22Rv1 (cell line): ENCODE measurements around the gene PCDH10.

Experiments used
- H3K27ac ChIP-seq: fragments of 450-650 bp; 2 replicates; pipeline ENCODE4 v1.5.1; 2017
- ZFX ChIP-seq: fragments of 450-650 bp; IDR thresholded peaks from 2 replicates; pipeline ENCODE4 v1.6.1; 2017; ENCODE audit warnings: antibody characterized with exemption, borderline replicate concordance
- TF ChIP-seq, protein P1 (sequence below): fragments of 450-650 bp; IDR thresholded peaks from 2 replicates; pipeline ENCODE4 v1.5.1; 2017; ENCODE audit warnings: mild to moderate bottlenecking

The PCDH10 gene

DNA sequence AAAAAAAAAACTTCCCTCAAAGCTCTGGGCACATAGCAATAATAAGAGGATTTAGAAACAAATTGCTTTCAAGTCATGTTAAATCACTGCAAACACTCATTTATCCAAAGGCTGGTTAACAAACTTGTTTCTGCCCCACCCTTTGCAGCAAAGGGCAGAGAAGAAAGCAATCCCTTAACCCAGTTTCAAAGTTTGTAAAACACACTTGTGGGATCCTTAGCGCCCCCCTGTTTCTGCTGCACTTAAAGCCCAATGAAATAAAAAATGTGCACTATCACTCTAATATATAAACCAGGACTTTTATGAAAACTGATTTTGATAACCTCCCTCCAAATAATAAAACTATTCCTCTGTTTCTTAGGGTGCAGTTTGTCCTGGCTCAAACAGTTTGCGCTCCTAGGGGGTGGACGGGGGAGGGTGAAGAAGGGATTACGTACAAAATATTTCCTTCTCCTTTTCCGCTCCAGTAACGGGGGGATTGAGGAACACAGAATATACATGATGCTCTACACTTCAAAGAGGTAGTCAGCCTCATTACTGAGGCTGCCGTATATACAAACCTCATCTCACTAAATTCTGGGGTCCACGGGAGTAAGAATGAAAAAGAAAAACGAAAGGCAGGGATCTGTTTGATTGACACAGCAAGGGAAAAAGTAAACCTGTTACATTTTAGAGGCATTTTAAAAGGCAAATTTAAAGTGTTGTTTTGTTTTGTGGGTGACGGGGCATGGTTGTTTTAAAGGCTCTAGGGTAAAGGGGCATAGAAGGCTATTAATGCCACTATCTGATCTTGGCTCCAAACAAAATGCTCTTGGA, 3.1 kb upstream of the PCDH10 start:
- TF ChIP-seq, protein P1, sequence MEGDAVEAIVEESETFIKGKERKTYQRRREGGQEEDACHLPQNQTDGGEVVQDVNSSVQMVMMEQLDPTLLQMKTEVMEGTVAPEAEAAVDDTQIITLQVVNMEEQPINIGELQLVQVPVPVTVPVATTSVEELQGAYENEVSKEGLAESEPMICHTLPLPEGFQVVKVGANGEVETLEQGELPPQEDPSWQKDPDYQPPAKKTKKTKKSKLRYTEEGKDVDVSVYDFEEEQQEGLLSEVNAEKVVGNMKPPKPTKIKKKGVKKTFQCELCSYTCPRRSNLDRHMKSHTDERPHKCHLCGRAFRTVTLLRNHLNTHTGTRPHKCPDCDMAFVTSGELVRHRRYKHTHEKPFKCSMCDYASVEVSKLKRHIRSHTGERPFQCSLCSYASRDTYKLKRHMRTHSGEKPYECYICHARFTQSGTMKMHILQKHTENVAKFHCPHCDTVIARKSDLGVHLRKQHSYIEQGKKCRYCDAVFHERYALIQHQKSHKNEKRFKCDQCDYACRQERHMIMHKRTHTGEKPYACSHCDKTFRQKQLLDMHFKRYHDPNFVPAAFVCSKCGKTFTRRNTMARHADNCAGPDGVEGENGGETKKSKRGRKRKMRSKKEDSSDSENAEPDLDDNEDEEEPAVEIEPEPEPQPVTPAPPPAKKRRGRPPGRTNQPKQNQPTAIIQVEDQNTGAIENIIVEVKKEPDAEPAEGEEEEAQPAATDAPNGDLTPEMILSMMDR, result no peak
- TF ChIP-seq ZFX, result no peak
- H3K27ac ChIP-seq, result no peak overlapping the region

DNA sequence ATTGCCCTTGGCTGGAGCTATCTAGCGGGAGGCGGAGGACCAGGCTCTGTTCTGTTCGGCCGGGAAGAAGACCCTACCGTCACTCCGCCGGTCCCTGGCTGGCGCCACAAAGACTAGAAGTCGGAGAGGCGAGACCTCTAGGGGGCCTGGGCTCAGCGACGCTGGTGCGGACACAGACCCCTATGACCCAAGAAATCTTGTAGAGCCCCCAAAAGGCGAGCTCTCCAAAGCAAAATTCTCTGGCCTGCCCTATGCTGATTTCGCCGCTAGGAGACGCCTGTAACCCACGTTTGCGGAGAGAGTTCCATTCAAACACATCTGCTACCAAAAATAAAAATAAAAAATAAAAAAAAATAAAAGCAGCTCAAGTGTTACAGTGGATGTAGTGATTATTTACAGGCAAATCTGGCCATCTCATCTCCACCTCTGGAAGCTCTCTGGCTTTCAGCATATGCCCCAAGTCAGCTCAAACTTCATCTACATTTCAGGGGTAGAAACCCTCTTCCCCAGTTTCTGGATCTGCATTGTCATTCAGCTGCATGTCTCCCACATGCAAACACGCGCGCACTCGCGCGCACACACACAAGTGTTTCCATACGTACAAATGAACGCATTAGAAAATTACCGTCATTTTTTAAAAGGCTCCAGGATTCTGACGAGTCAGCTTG, 2.4 kb upstream of the PCDH10 start:
- TF ChIP-seq, protein P1, result peak; percentile 95
- no peak for TF ChIP-seq ZFX
- H3K27ac ChIP-seq, result peak overlapping the region; percentile 63

DNA sequence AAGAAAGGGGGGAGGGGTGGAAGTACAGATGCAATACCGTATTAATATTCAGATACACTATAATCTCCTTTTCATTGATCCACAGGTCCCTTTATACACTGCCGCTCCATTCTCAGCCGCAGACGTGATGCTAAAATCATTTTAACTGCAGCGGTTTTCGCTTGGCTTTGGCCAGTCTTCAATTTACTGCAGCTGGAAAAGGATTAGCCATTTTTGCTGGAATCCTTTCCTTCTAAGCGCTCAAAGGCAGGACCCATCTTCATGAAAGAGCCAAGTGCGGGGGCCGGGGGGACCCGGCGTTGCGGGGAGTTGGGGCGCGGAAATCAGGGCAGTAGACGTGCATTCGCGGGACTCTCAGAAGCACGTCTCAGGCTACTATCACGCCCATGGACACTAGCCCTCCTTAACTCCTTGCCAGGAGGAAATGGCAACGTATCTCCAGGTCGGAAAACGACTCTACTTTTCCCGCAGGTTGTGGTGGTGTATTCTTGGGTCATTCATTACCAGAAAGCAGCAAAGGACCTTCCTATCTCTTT, 1.7 kb upstream of the PCDH10 start:
- no peak for TF ChIP-seq ZFX
- TF ChIP-seq, protein P1, result no peak
- H3K27ac ChIP-seq, result peak overlapping the region; percentile 63

DNA sequence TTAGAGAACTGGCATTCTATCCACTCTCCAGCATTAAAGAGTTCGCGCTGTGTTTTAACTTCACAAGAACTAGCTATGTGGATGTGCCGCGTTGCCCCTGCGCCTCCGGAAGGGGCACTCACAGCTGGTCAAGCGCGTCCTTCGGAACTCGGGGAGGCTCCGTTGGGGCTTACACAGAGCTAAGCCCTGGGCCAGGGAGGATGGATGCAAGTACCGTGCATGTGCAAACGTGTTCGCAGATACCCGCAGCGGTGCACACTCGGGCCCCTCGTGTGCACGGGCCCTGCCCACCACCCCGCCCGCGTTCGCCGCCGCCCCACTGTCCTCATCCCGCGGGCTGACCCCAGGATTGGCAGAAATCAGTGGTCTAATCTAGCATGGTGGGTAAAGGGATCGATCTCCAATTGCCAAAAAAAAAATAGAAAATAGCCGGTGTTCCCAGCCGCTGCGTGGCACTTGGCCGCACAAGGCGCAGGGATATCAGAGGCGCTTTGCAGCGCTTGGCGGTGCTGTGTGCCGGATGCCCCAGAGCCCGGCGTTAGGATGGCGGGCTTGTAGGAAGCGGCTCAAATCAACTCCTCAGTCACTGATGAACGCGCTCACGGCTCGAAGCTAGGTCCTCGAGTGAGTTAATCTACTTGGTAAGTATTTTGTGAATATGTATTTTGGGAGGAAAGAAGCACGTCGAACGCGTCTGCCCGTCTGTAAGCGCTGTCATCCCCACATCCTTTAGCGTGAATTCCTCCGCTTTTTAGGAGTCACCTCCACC, 989 bp upstream of the PCDH10 start:
- H3K27ac ChIP-seq, result peak overlapping the region; percentile 63
- TF ChIP-seq, protein P1, result peak; percentile 30
- no peak for TF ChIP-seq ZFX

DNA sequence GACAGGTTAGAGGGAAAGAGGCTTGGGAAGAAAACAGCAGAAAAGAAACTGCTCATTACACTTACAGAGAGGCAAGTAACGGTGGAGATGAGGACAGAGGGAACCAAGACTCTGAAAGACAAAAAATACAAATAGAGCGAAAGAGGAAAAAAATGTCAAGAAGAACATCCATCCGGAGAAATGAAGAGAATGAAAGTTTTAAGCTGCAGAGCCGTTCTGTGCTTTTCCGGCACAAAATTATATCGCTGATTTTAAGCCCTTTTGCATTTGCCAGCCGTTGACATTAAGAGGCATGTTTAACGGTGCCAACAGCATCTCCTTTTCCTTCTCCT, 236 bp downstream of the PCDH10 start:
- TF ChIP-seq, protein P1, result no peak
- TF ChIP-seq ZFX, result no peak
- peak overlapping the region; percentile 63; the same call in 1 of the 2 replicates for H3K27ac ChIP-seq

DNA sequence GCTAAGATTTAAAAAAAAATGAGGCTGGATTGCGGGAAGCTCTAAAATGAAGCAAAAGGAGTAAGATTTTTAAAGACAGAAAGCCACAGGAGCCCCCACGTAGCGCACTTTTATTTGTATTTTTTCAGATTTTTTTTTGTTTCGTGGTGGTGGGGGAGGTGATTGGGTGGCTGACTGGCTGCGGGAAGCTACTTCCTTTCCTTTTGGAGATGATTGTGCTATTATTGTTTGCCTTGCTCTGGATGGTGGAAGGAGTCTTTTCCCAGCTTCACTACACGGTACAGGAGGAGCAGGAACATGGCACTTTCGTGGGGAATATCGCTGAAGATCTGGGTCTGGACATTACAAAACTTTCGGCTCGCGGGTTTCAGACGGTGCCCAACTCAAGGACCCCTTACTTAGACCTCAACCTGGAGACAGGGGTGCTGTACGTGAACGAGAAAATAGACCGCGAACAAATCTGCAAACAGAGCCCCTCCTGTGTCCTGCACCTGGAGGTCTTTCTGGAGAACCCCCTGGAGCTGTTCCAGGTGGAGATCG, 908 bp downstream of the PCDH10 start:
- TF ChIP-seq ZFX, result no peak
- TF ChIP-seq, protein P1, result no peak
- H3K27ac ChIP-seq, result no peak overlapping the region
